ENCODE results near the gene SLC25A13.

Gene SLC25A13

GRCh38 chr7:96135241-96135640 is 186.7 kb downstream of the SLC25A13 start:
- in situ Hi-C loops (cut with MboI; ENCODE audit: low pct_unique_long_range_greater_than_20kb, low sequenced_read_pairs): no loop called here
- DNase-seq: no peak

GRCh38 chr7:96131525-96131924 is 190.4 kb downstream of the SLC25A13 start:
- in situ Hi-C loops (cut with MboI; ENCODE audit: low pct_unique_long_range_greater_than_20kb, low sequenced_read_pairs): no loop called here

GRCh38 chr7:96127746-96128145 is 194.2 kb downstream of the SLC25A13 start:
- in situ Hi-C loops (cut with MboI; ENCODE audit: low pct_unique_long_range_greater_than_20kb, low sequenced_read_pairs): no loop called here

More at GRCh38 chr7:96131525-96131924, 190.4 kb downstream of the SLC25A13 start:
- DNase-seq: no peak

GRCh38 chr7:96126382-96126781 is 195.5 kb downstream of the SLC25A13 start:
- in situ Hi-C loops (cut with MboI; ENCODE audit: low pct_unique_long_range_greater_than_20kb, low sequenced_read_pairs): no loop called here
- no peak for DNase-seq

More at GRCh38 chr7:96127746-96128145, 194.2 kb downstream of the SLC25A13 start:
- DNase-seq: no peak

- in situ Hi-C loops (cut with MboI; ENCODE audit: low pct_unique_long_range_greater_than_20kb, low sequenced_read_pairs): no loop called here
- DNase-seq: no peak
These were observed 199.2 kb downstream of the SLC25A13 start for GRCh38 chr7:96122746-96123145.

- in situ Hi-C loops (cut with MboI; ENCODE audit: low pct_unique_long_range_greater_than_20kb, low sequenced_read_pairs): no loop called here
- no peak for DNase-seq
These were observed 200.1 kb downstream of the SLC25A13 start for GRCh38 chr7:96121752-96122151.

- DNase-seq: no peak
These were observed 201.3 kb downstream of the SLC25A13 start for GRCh38 chr7:96120445-96121225.

GRCh38 chr7:96118449-96119001 is 203.4 kb downstream of the SLC25A13 start:
- in situ Hi-C loops (cut with MboI; ENCODE audit: low pct_unique_long_range_greater_than_20kb, low sequenced_read_pairs): no loop called here
- DNase-seq: peak; percentile 78

More at GRCh38 chr7:96120445-96121225, 201.3 kb downstream of the SLC25A13 start:
- in situ Hi-C loops (cut with MboI; ENCODE audit: low pct_unique_long_range_greater_than_20kb, low sequenced_read_pairs): no loop called here

- in situ Hi-C loops (cut with MboI; ENCODE audit: low pct_unique_long_range_greater_than_20kb, low sequenced_read_pairs): no loop called here
- DNase-seq: no peak
These were observed 205.7 kb downstream of the SLC25A13 start for GRCh38 chr7:96116173-96116572.

GRCh38 chr7:96114190-96114589 is 207.7 kb downstream of the SLC25A13 start:
- in situ Hi-C loops (cut with MboI; ENCODE audit: low pct_unique_long_range_greater_than_20kb, low sequenced_read_pairs): no loop called here
- no peak for DNase-seq

- no peak for DNase-seq
- in situ Hi-C loops (cut with MboI; ENCODE audit: low pct_unique_long_range_greater_than_20kb, low sequenced_read_pairs): no loop called here
These were observed 210.5 kb downstream of the SLC25A13 start for GRCh38 chr7:96111405-96111804.

- DNase-seq: no peak
- in situ Hi-C loops (cut with MboI; ENCODE audit: low pct_unique_long_range_greater_than_20kb, low sequenced_read_pairs): no loop called here
These were observed 216.9 kb downstream of the SLC25A13 start for GRCh38 chr7:96104984-96105383.

GRCh38 chr7:96102096-96102811 is 219.6 kb downstream of the SLC25A13 start:
- no peak for DNase-seq
- in situ Hi-C loops (cut with MboI; ENCODE audit: low pct_unique_long_range_greater_than_20kb, low sequenced_read_pairs): no loop called here

- in situ Hi-C loops (cut with MboI; ENCODE audit: low pct_unique_long_range_greater_than_20kb, low sequenced_read_pairs): no loop called here
- DNase-seq: no peak
These were observed 221.2 kb downstream of the SLC25A13 start for GRCh38 chr7:96100737-96101136.

- DNase-seq: no peak
- in situ Hi-C loops (cut with MboI; ENCODE audit: low pct_unique_long_range_greater_than_20kb, low sequenced_read_pairs): no loop called here
These were observed 224.1 kb downstream of the SLC25A13 start for GRCh38 chr7:96097835-96098234.

- in situ Hi-C loops (cut with MboI; ENCODE audit: low pct_unique_long_range_greater_than_20kb, low sequenced_read_pairs): no loop called here
- DNase-seq: no peak
These were observed 228.5 kb downstream of the SLC25A13 start for GRCh38 chr7:96093435-96093834.

- no peak for DNase-seq
These were observed 231.1 kb downstream of the SLC25A13 start for GRCh38 chr7:96090756-96091155.

GRCh38 chr7:96089511-96089910 is 232.4 kb downstream of the SLC25A13 start:
- DNase-seq: no peak
- in situ Hi-C loops (cut with MboI; ENCODE audit: low pct_unique_long_range_greater_than_20kb, low sequenced_read_pairs): no loop called here

More at GRCh38 chr7:96090756-96091155, 231.1 kb downstream of the SLC25A13 start:
- in situ Hi-C loops (cut with MboI; ENCODE audit: low pct_unique_long_range_greater_than_20kb, low sequenced_read_pairs): no loop called here

GRCh38 chr7:96088579-96088978 is 233.3 kb downstream of the SLC25A13 start:
- no peak for DNase-seq

GRCh38 chr7:96085953-96086352 is 235.9 kb downstream of the SLC25A13 start:
- no peak for DNase-seq
- in situ Hi-C loops (cut with MboI; ENCODE audit: low pct_unique_long_range_greater_than_20kb, low sequenced_read_pairs): no loop called here

More at GRCh38 chr7:96088579-96088978, 233.3 kb downstream of the SLC25A13 start:
- in situ Hi-C loops (cut with MboI; ENCODE audit: low pct_unique_long_range_greater_than_20kb, low sequenced_read_pairs): no loop called here
